Measurements from ENCODE around the gene TBC1D9. TPM values are rescaled to one million over a fixed set of nuclear protein-coding genes. Genes with fewer than 3 reads are reported as not detected.

Gene TBC1D9
- total RNA-seq, 2 experiments from 2014 or later = 1.0 to 13.0 TPM

DNA sequence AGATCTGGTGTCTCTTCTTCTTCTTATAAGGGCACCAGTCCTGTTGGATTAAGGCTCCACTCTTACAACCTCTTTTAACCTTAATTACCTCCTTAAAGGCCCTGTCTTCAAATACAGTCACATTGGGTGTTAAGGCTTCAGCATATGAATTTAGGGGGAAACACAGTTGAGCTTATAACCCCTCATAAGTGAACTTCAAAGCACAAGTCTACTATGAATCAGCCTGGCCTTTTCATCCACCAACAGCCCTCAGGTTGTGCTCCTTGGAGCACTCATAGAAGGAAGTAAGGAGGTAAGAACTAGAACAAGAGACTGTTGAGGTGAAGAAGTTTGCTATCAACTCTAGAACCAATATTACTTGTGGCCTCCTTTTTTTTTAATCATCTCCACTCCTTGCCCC, 18.8 kb upstream of the TBC1D9 start:
- DNase-seq (ENCODE audit: low spot score) = no peak
- intact Hi-C loops (cut with micrococcal nuclease; ENCODE audit: unreplicated experiment) = no loop called here
- TF ChIP-seq, protein P1, sequence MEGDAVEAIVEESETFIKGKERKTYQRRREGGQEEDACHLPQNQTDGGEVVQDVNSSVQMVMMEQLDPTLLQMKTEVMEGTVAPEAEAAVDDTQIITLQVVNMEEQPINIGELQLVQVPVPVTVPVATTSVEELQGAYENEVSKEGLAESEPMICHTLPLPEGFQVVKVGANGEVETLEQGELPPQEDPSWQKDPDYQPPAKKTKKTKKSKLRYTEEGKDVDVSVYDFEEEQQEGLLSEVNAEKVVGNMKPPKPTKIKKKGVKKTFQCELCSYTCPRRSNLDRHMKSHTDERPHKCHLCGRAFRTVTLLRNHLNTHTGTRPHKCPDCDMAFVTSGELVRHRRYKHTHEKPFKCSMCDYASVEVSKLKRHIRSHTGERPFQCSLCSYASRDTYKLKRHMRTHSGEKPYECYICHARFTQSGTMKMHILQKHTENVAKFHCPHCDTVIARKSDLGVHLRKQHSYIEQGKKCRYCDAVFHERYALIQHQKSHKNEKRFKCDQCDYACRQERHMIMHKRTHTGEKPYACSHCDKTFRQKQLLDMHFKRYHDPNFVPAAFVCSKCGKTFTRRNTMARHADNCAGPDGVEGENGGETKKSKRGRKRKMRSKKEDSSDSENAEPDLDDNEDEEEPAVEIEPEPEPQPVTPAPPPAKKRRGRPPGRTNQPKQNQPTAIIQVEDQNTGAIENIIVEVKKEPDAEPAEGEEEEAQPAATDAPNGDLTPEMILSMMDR (conservative IDR thresholded peaks at IDR 0.05; ENCODE audit: low read length) = no peak
- TF ChIP-seq EZH2phosphoT487 (IDR thresholded peaks at IDR 0.05; ENCODE audit: borderline replicate concordance, low read depth, low read length) = no peak
- CTCF ChIA-PET (ENCODE audit: unreplicated experiment) = no interaction called here
- Histone ChIP-seq H3K9me3 (ENCODE audit: low read length) (no peaks in the 10 kb centered on the region; the same call in 1 of the 2 replicates), H3K79me2 (ENCODE audit: insufficient read depth, low read depth, low read length) (no peaks in the 10 kb centered on the region), H3K4me3 (ENCODE audit: low read depth, low read length, poor library complexity, severe bottlenecking) (no peak overlapping the region), H3K36me3 (ENCODE audit: insufficient read depth, low read length) (no peaks in the 10 kb centered on the region), H3K9me2 (ENCODE audit: insufficient read depth, low read length) (no peaks in the 10 kb centered on the region), H3K27ac (ENCODE audit: low read depth, low read length, poor library complexity, severe bottlenecking) (no peak overlapping the region), H3K4me2 (ENCODE audit: low read length) (no peak overlapping the region), H4K20me1 (ENCODE audit: insufficient read depth, low read length) (no peaks in the 10 kb centered on the region), H3K4me1 (ENCODE audit: insufficient read depth, low read length, poor library complexity, severe bottlenecking) (peaks cover 17% of the 10 kb centered on the region), H2AFZ (ENCODE audit: low read length) (peak overlapping the region; percentile 23; the same call in 1 of the 2 replicates)
- POLR2A ChIA-PET = interaction anchor here (0.6 to 2.0 kb wide), 3 partner anchors 12 to 54 kb away, joined by 3 to 4 read pairs (median 4); no protein-coding TSS in a partner anchor
- BruUV-seq (replicated peaks) = no TSS peak

DNA sequence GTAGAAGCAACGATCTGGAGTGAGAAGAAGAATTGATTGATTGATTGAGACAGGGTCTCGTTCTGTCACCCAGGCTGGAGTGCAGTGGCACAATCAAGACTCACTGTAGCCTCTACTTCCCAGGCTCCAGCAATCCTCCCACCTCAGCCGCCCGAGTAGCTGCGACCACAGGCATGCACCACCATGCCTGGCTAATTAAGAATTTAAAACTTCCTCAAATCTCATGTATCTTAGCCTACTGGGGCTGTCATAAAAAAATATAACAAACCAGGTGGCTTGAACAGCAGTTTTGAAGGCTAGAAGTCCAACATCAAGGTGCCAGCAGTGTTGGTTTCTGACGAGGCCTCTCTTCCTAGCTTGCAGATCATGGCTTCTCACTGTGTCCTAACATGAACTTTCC, 18.3 kb upstream of the TBC1D9 start:
- Histone ChIP-seq H3K4me3 (ENCODE audit: low read depth, low read length, poor library complexity, severe bottlenecking) (no peak overlapping the region), H3K4me2 (ENCODE audit: low read length) (no peak overlapping the region), H3K79me2 (ENCODE audit: insufficient read depth, low read depth, low read length) (no peaks in the 10 kb centered on the region), H3K9me3 (ENCODE audit: low read length) (no peaks in the 10 kb centered on the region; the same call in 1 of the 2 replicates), H4K20me1 (ENCODE audit: insufficient read depth, low read length) (no peaks in the 10 kb centered on the region), H3K36me3 (ENCODE audit: insufficient read depth, low read length) (no peaks in the 10 kb centered on the region), H3K4me1 (ENCODE audit: insufficient read depth, low read length, poor library complexity, severe bottlenecking) (peaks cover 17% of the 10 kb centered on the region), H3K9me2 (ENCODE audit: insufficient read depth, low read length) (no peaks in the 10 kb centered on the region), H2AFZ (ENCODE audit: low read length) (peak overlapping the region; percentile 23; the same call in 1 of the 2 replicates), H3K27ac (ENCODE audit: low read depth, low read length, poor library complexity, severe bottlenecking) (no peak overlapping the region)
- intact Hi-C loops (cut with micrococcal nuclease; ENCODE audit: unreplicated experiment) = no loop called here
- no peak for DNase-seq (ENCODE audit: low spot score)
- no TSS peak for BruUV-seq (replicated peaks)
- TF ChIP-seq, protein P1 (conservative IDR thresholded peaks at IDR 0.05; ENCODE audit: low read length) = no peak
- no peak for TF ChIP-seq EZH2phosphoT487 (IDR thresholded peaks at IDR 0.05; ENCODE audit: borderline replicate concordance, low read depth, low read length)
- CTCF ChIA-PET (ENCODE audit: unreplicated experiment) = no interaction called here
- POLR2A ChIA-PET = interaction anchor here (0.6 to 1.0 kb wide), 2 partner anchors 11 to 54 kb away, joined by 3 to 4 read pairs; no protein-coding TSS in a partner anchor

DNA sequence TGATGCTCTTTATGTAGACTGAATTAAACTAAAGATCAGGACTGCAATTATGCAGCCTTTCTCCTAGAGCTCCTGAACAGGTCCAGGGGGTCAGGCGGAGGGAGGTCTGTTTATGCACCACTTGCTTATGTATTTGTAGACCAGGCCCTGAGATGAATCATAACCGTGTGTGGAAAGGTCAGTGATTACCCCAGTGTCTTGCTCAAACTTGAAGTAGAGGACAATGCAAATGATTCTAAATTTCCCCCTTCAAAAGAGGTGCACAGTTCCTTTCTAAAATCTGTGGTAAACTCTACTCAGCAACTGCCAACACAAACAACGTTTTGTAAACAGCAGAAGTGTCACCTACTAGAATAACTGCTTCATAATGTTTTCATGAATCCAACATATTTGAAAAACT, 13.0 kb upstream of the TBC1D9 start:
- DNase-seq (ENCODE audit: low spot score) = no peak
- peak overlapping the region; percentile 30; the same call in 1 of the 2 replicates for H2AFZ ChIP-seq (ENCODE audit: low read length)
- BruUV-seq (replicated peaks) = no TSS peak
- peaks cover 6% of the 10 kb centered on the region for H3K4me1 ChIP-seq (ENCODE audit: insufficient read depth, low read length, poor library complexity, severe bottlenecking)
- no peaks in the 10 kb centered on the region for H3K79me2 ChIP-seq (ENCODE audit: insufficient read depth, low read depth, low read length)
- H3K27ac ChIP-seq (ENCODE audit: low read depth, low read length, poor library complexity, severe bottlenecking) = no peak overlapping the region
- CTCF ChIA-PET (ENCODE audit: unreplicated experiment) = no interaction called here
- H3K9me2 ChIP-seq (ENCODE audit: insufficient read depth, low read length) = no peaks in the 10 kb centered on the region
- H3K4me2 ChIP-seq (ENCODE audit: low read length) = no peak overlapping the region
- no peaks in the 10 kb centered on the region; the same call in 1 of the 2 replicates for H3K9me3 ChIP-seq (ENCODE audit: low read length)
- POLR2A ChIA-PET = interaction anchor here (0.5 to 0.6 kb wide), 2 partner anchors 22 to 28 kb away, joined by 3 read pairs; no protein-coding TSS in a partner anchor
- H4K20me1 ChIP-seq (ENCODE audit: insufficient read depth, low read length) = no peaks in the 10 kb centered on the region
- H3K36me3 ChIP-seq (ENCODE audit: insufficient read depth, low read length) = no peaks in the 10 kb centered on the region
- no peak for TF ChIP-seq EZH2phosphoT487 (IDR thresholded peaks at IDR 0.05; ENCODE audit: borderline replicate concordance, low read depth, low read length)
- TF ChIP-seq, protein P1 (conservative IDR thresholded peaks at IDR 0.05; ENCODE audit: low read length) = no peak
- no peak overlapping the region for H3K4me3 ChIP-seq (ENCODE audit: low read depth, low read length, poor library complexity, severe bottlenecking)
- intact Hi-C loops (cut with micrococcal nuclease; ENCODE audit: unreplicated experiment) = no loop called here
